ENCODE measurements around the gene R3HDM4. TPM values are rescaled to one million over a fixed set of nuclear protein-coding genes. Genes with fewer than 3 reads are reported as not detected.

Gene R3HDM4
- total and polyA plus RNA-seq, 9 of the 15 experiments (the other 6 are each of a cell fraction or from before 2014, with no cell fraction given), result 3.2 to 154 (median 59.0) TPM

DNA sequence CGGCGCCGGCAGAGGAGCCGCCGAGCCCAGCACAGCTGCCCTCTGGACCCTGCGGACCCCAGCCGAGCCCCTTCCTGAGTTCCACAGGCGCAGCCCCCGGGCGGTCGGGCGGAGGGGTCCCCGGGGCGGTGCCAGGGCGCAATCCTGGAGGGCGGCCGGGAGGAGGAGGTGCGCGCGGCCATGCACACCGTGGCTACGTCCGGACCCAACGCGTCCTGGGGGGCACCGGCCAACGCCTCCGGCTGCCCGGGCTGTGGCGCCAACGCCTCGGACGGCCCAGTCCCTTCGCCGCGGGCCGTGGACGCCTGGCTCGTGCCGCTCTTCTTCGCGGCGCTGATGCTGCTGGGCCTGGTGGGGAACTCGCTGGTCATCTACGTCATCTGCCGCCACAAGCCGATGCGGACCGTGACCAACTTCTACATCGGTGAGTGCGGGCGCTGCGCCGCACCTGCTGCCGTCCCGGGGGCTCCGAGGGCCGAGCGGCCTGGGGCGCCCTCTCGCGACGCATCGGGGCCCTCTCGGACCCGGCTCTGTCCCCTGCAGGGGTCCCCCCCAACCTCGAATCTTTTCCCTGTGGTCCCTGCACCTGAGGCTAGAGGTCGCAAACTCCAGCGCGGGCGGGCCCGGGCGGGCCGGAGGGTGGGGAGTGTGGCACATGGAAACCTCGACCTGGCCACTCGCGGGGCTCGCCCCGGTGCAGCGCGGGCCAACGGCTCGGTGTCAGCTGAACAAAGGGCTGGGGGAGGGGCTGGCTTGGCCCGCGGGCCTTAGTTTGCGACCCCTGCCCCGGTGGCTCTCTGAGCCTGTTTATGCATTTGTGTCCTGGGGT is 4.5 kb upstream of the R3HDM4 start, which contains the start of gene KISS1R (continued):
- TF ChIP-seq CTCF (IDR thresholded peaks at IDR 0.05 in 2 of 3, conservative IDR thresholded peaks at IDR 0.05 in 1 of 3; ENCODE audit: insufficient read depth in 2 of 3, low read depth in 1 of 3, low read length in 3 of 3), result peak; percentile 91 to 98 (median 96)
- TF ChIP-seq FOXP1 (CRISPR knock-in tag; IDR thresholded peaks at IDR 0.05), result peak; percentile 36; the same call in 1 of the 2 replicates
- no peak for TF ChIP-seq ZZZ3 (IDR thresholded peaks at IDR 0.05)
- TF ChIP-seq MGA (IDR thresholded peaks at IDR 0.05), result peak; percentile 81
- 0 out of 2 replicates have a peak, but pooled peaks have one; percentile 63 for TF ChIP-seq ESRRA (IDR thresholded peaks at IDR 0.05; ENCODE audit: borderline replicate concordance, low read depth)
- no peak for TF ChIP-seq TAF1 (IDR thresholded peaks at IDR 0.05; ENCODE audit: control insufficient read depth, extremely low read depth, insufficient read depth, low read length, severe bottlenecking)
- TF ChIP-seq ILF3 (IDR thresholded peaks at IDR 0.05; ENCODE audit: borderline replicate concordance), result no peak; the same call in 1 of the 2 replicates
- TF ChIP-seq ZNF431 (CRISPR knock-in tag; IDR thresholded peaks at IDR 0.05), result no peak; the same call in 1 of the 2 replicates
- TF ChIP-seq NONO (IDR thresholded peaks at IDR 0.05; ENCODE audit: low read depth in 2 of 2, low read length in 1 of 2), result peak in 1 of 2 experiments; percentile 62; a peak in 2 of 4 replicates
- TF ChIP-seq CBX5 (IDR thresholded peaks at IDR 0.05; ENCODE audit: borderline replicate concordance, low read depth), result no peak
- TF ChIP-seq SMAD3 (CRISPR knock-in tag; conservative IDR thresholded peaks at IDR 0.05), result no peak
- no peak for TF ChIP-seq PKNOX1 (IDR thresholded peaks at IDR 0.05)

Data from K562 (cell line).